SU-DHL-6 (cell line): ENCODE results near the gene RAET1L.

Source experiments
- CTCF ChIP-seq: fragments of 200-600 bp; sonication (generic); IDR thresholded peaks from one replicate; pipeline ENCODE4 v1.5.1; 2017; ENCODE audit warnings: antibody characterized with exemption, mild to moderate bottlenecking, low read length, moderate library complexity; ENCODE audit not compliant: insufficient read depth, poor library complexity, severe bottlenecking
- EZH2phosphoT487 ChIP-seq: fragments of 200-600 bp; sonication (generic), shearing (Covaris generic); conservative IDR thresholded peaks from 2 replicates; pipeline ENCODE4 v1.6.1; 2018; ENCODE audit warnings: mild to moderate bottlenecking, antibody characterized with exemption, low read length, moderate library complexity, mixed read lengths

GRCh38 chr6:150069706-150070105 lies 44.4 kb upstream of the RAET1L start:
- TF ChIP-seq CTCF (no peak), EZH2phosphoT487 (no peak)
